DND-41 (cell line): ENCODE results near the gene KLK15.

Experiments used
- ATAC-seq: fragments of 200-7000 bp; cut with Tn5 transposase; 3 replicates; pipeline ENCODE4 v1.9.1; 2021; ENCODE audit warnings: low read depth; ENCODE audit not compliant: insufficient read depth
- DNase-seq: peaks from one replicate; pipeline ENCODE4 v3.0.0-alpha.2; 2020
- H2AFZ ChIP-seq: 2 replicates; pipeline ENCODE4 v1.6.0; 2012; ENCODE audit warnings: low read depth, low read length
- H3K27ac ChIP-seq: 2 replicates; pipeline ENCODE4 v1.5.1; 2012; ENCODE audit warnings: low read length, inconsistent platforms
- H3K27me3 ChIP-seq: fragments of 200-600 bp; sonication (generic); 2 replicates; pipeline ENCODE4 v1.6.0; 2012; ENCODE audit warnings: low read length, mild to moderate bottlenecking, inconsistent platforms; ENCODE audit not compliant: insufficient read depth, poor library complexity
- H3K36me3 ChIP-seq: 2 replicates; pipeline ENCODE4 v1.5.1; 2012; ENCODE audit warnings: low read length, inconsistent platforms; ENCODE audit not compliant: insufficient read depth
- H3K4me1 ChIP-seq: 2 replicates; pipeline ENCODE4 v1.5.1; 2012; ENCODE audit warnings: mild to moderate bottlenecking, low read length; ENCODE audit not compliant: insufficient read depth
- H3K4me2 ChIP-seq: 2 replicates; pipeline ENCODE4 v1.6.0; 2012; ENCODE audit warnings: mild to moderate bottlenecking, moderate library complexity, low read length, inconsistent platforms; ENCODE audit not compliant: insufficient read depth
- H3K4me3 ChIP-seq, 2 experiments: fragments of 200-600 bp in 1 of 2; shearing (Covaris generic) in 1 of 2; 2 replicates each; pipeline ENCODE4 v1.5.1; 2012 to 2016; ENCODE audit warnings: inconsistent platforms in 2 of 2, low read length in 2 of 2, mild to moderate bottlenecking in 2 of 2, low read depth in 1 of 2, moderate library complexity in 1 of 2
- H3K79me2 ChIP-seq: 2 replicates; pipeline ENCODE4 v1.6.0; 2012; ENCODE audit warnings: low read length, inconsistent platforms; ENCODE audit not compliant: insufficient read depth
- H3K9ac ChIP-seq: 2 replicates; pipeline ENCODE4 v1.6.0; 2012; ENCODE audit warnings: low read depth, mild to moderate bottlenecking, inconsistent platforms, low read length, moderate library complexity
- H3K9me3 ChIP-seq: 2 replicates; pipeline ENCODE4 v1.5.1; 2012; ENCODE audit warnings: low read length, moderate library complexity, mild to moderate bottlenecking, inconsistent platforms; ENCODE audit not compliant: insufficient read depth, severe bottlenecking
- H4K20me1 ChIP-seq: 2 replicates; pipeline ENCODE4 v1.6.0; 2012; ENCODE audit warnings: low read length; ENCODE audit not compliant: insufficient read depth
- EZH2 ChIP-seq: IDR thresholded peaks from 3 replicates; pipeline ENCODE4 v1.6.1; 2012; ENCODE audit warnings: borderline replicate concordance, low read depth, mild to moderate bottlenecking, moderate library complexity, low read length, inconsistent platforms; ENCODE audit not compliant: severe bottlenecking
- TF ChIP-seq, protein P1 (sequence below): IDR thresholded peaks from 2 replicates; pipeline ENCODE4 v1.5.1; 2012; ENCODE audit warnings: borderline replicate concordance, low read length, moderate library complexity, mild to moderate bottlenecking; ENCODE audit not compliant: poor library complexity, severe bottlenecking; ENCODE audit errors: extremely low read depth

KLK15 gene

GRCh38 chr19:50839712-50840655, 6.6 kb upstream of the KLK15 start:
- no peak for ATAC-seq
- Histone ChIP-seq H3K4me3 (no peak overlapping the region), H3K9me3 (no peaks in the 10 kb centered on the region), H3K36me3 (no peaks in the 10 kb centered on the region), H4K20me1 (no peaks in the 10 kb centered on the region), H3K4me2 (no peak overlapping the region), H2AFZ (no peak overlapping the region), H3K4me1 (no peaks in the 10 kb centered on the region), H3K27me3 (no peaks in the 10 kb centered on the region), H3K27ac (no peak overlapping the region), H3K9ac (no peak overlapping the region), H3K79me2 (no peaks in the 10 kb centered on the region)
- DNase-seq, result no peak
- TF ChIP-seq, protein P1, sequence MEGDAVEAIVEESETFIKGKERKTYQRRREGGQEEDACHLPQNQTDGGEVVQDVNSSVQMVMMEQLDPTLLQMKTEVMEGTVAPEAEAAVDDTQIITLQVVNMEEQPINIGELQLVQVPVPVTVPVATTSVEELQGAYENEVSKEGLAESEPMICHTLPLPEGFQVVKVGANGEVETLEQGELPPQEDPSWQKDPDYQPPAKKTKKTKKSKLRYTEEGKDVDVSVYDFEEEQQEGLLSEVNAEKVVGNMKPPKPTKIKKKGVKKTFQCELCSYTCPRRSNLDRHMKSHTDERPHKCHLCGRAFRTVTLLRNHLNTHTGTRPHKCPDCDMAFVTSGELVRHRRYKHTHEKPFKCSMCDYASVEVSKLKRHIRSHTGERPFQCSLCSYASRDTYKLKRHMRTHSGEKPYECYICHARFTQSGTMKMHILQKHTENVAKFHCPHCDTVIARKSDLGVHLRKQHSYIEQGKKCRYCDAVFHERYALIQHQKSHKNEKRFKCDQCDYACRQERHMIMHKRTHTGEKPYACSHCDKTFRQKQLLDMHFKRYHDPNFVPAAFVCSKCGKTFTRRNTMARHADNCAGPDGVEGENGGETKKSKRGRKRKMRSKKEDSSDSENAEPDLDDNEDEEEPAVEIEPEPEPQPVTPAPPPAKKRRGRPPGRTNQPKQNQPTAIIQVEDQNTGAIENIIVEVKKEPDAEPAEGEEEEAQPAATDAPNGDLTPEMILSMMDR, result no peak
- TF ChIP-seq EZH2, result no peak

DNA sequence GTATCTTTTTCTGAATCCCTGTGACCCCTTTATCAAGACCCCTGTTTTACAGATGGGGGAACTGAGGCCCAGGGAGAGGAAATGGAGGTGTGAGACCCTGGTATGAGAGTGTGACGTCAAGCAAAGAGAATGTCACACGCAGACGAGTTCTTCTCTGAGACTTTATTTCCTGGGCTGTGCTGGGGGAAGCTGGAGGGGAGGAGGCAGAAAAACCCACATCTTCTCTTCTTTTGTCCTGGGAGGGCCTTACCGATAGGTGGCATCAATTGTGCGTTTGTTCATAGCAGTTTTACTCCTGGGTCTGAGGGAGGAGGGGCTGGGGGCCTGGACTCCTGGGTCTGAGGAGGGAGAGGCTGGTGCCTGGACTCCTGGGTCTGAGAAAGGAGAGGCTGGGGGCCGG, 4.9 kb upstream of the KLK15 start:
- Histone ChIP-seq H3K27ac (no peak overlapping the region), H3K36me3 (no peaks in the 10 kb centered on the region), H3K79me2 (no peaks in the 10 kb centered on the region), H4K20me1 (no peaks in the 10 kb centered on the region), H3K9me3 (no peaks in the 10 kb centered on the region), H3K4me3 (no peak overlapping the region), H3K27me3 (no peaks in the 10 kb centered on the region), H3K9ac (no peak overlapping the region), H3K4me1 (no peaks in the 10 kb centered on the region), H3K4me2 (no peak overlapping the region), H2AFZ (no peak overlapping the region)
- no peak for ATAC-seq
- TF ChIP-seq, protein P1, result peak; percentile 27
- TF ChIP-seq EZH2, result no peak
- DNase-seq, result no peak

DNA sequence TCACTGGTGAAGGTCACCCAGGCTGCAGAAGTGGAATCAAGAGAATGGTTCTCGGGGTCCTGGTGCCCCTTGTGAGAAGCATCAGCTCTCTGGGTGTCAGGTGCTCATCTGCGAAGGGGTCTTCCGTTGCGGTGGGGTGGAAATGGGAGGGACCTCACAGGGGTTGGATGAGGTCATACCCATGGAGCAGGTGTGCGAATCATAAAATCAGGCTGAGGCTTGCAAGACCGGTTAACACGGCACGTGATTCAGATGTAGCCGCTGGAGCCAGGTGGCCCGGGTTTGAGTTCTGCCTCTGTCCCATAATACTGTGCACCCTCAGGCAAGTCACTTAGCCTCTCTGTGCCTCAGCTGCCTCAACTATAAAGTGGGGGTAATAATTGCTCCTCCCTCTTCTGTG, 3.9 kb upstream of the KLK15 start:
- DNase-seq, result no peak
- Histone ChIP-seq H3K9ac (no peak overlapping the region), H3K4me3 (no peak overlapping the region), H2AFZ (no peak overlapping the region), H3K27ac (no peak overlapping the region), H3K36me3 (no peaks in the 10 kb centered on the region), H3K9me3 (no peaks in the 10 kb centered on the region), H3K79me2 (no peaks in the 10 kb centered on the region), H3K4me1 (no peaks in the 10 kb centered on the region), H3K27me3 (no peaks in the 10 kb centered on the region), H4K20me1 (no peaks in the 10 kb centered on the region), H3K4me2 (no peak overlapping the region)
- TF ChIP-seq, protein P1, result no peak
- no peak for TF ChIP-seq EZH2
- no peak for ATAC-seq
